Measurements from ENCODE around the gene CERS6.
"Not testable (repeated sequence)": the region's sequence is repeated elsewhere in the genome, so short reads cannot be mapped to it uniquely, and the experiment has no call there.

The CERS6 gene

GRCh38 chr2:168496906-168497305 is 40.8 kb downstream of the CERS6 start:
- DNase-seq (ENCODE audit: low read depth in 4 of 4, low spot score in 1 of 4) = no peak

- DNase-seq (ENCODE audit: low read depth in 4 of 4, low spot score in 1 of 4) = no peak
Observed at GRCh38 chr2:168499500-168499899, 43.4 kb downstream of the CERS6 start.

GRCh38 chr2:168500516-168500915 is 44.4 kb downstream of the CERS6 start:
- DNase-seq (ENCODE audit: low read depth in 4 of 4, low spot score in 1 of 4) = no peak

- DNase-seq (ENCODE audit: low read depth in 4 of 4, low spot score in 1 of 4) = no peak
Observed at GRCh38 chr2:168501466-168502065, 45.5 kb downstream of the CERS6 start.

GRCh38 chr2:168502852-168503251 is 46.8 kb downstream of the CERS6 start:
- DNase-seq (ENCODE audit: low read depth in 4 of 4, low spot score in 1 of 4) = not testable (repeated sequence)

GRCh38 chr2:168503901-168504300 is 47.8 kb downstream of the CERS6 start:
- DNase-seq (ENCODE audit: low read depth in 4 of 4, low spot score in 1 of 4) = no peak

GRCh38 chr2:168504323-168504722 is 48.3 kb downstream of the CERS6 start:
- DNase-seq (ENCODE audit: low read depth in 4 of 4, low spot score in 1 of 4) = no peak

GRCh38 chr2:168510125-168510756 is 54.2 kb downstream of the CERS6 start:
- DNase-seq (ENCODE audit: low read depth in 4 of 4, low spot score in 1 of 4) = no peak

- no peak for DNase-seq (ENCODE audit: low read depth in 4 of 4, low spot score in 1 of 4)
Observed at GRCh38 chr2:168514692-168515091, 58.6 kb downstream of the CERS6 start.

- no peak for DNase-seq (ENCODE audit: low read depth in 4 of 4, low spot score in 1 of 4)
Observed at GRCh38 chr2:168515502-168515901, 59.4 kb downstream of the CERS6 start.

- no peak for DNase-seq (ENCODE audit: low read depth in 4 of 4, low spot score in 1 of 4)
Observed at GRCh38 chr2:168517816-168518215, 61.7 kb downstream of the CERS6 start.

GRCh38 chr2:168518555-168519066 is 62.5 kb downstream of the CERS6 start:
- no peak for DNase-seq (ENCODE audit: low read depth in 4 of 4, low spot score in 1 of 4)

GRCh38 chr2:168519534-168520308 is 63.6 kb downstream of the CERS6 start:
- no peak for DNase-seq (ENCODE audit: low read depth in 4 of 4, low spot score in 1 of 4)

GRCh38 chr2:168521053-168521741 is 65.1 kb downstream of the CERS6 start:
- no peak for DNase-seq (ENCODE audit: low read depth in 4 of 4, low spot score in 1 of 4)

- DNase-seq (ENCODE audit: low read depth in 4 of 4, low spot score in 1 of 4) = no peak
Observed at GRCh38 chr2:168522446-168522845, 66.4 kb downstream of the CERS6 start.

- DNase-seq (ENCODE audit: low read depth in 4 of 4, low spot score in 1 of 4) = no peak
Observed at GRCh38 chr2:168524005-168524404, 67.9 kb downstream of the CERS6 start.

- no peak for DNase-seq (ENCODE audit: low read depth in 4 of 4, low spot score in 1 of 4)
Observed at GRCh38 chr2:168525020-168525419, 68.9 kb downstream of the CERS6 start.

- DNase-seq (ENCODE audit: low read depth in 4 of 4, low spot score in 1 of 4) = no peak
Observed at GRCh38 chr2:168525716-168526446, 69.8 kb downstream of the CERS6 start.

GRCh38 chr2:168526641-168527040 is 70.6 kb downstream of the CERS6 start:
- DNase-seq (ENCODE audit: low read depth in 4 of 4, low spot score in 1 of 4) = no peak

- no peak for DNase-seq (ENCODE audit: low read depth in 4 of 4, low spot score in 1 of 4)
Observed at GRCh38 chr2:168528016-168528415, 71.9 kb downstream of the CERS6 start.

GRCh38 chr2:168528469-168528868 is 72.4 kb downstream of the CERS6 start:
- no peak for DNase-seq (ENCODE audit: low read depth in 4 of 4, low spot score in 1 of 4)

Measured in stimulated activated CD4-positive, alpha-beta T cell treated with anti-CD3 and anti-CD28 coated beads, Interleukin-1b, Interleukin-23, amount 100 ng/mL, for 24 hours (primary cell).